Common myeloid progenitor, CD34-positive (primary cell): ENCODE measurements around the gene ARL3.

Source experiments
- CTCF ChIA-PET: fragments of 350-600 bp; sonication (Branson Sonifier 250); formaldehyde crosslinking; loops from one replicate; lab custom pipeline; 2021; ENCODE audit warnings: antibody characterized with exemption; lab: Charles Lee
- POLR2A ChIA-PET: fragments of 350-600 bp; sonication (Branson Sonifier 250); formaldehyde crosslinking; loops from one replicate; lab custom pipeline; 2021; ENCODE audit warnings: antibody characterized with exemption; lab: Charles Lee
- DNase-seq, 3 donors: peaks; one replicate each; pipeline versions ENCODE4 v3.0.0 to v3.0.0-alpha.2; 2013
- H3K27ac ChIP-seq, 2 experiments: 1 replicate in 1 of 2; 2 replicates in 1 of 2; pipeline ENCODE4 v1.7.0; 2013; ENCODE audit warnings: inconsistent platforms in 2 of 2, low read length in 2 of 2, mild to moderate bottlenecking in 2 of 2, low read depth in 1 of 2, moderate library complexity in 1 of 2; ENCODE audit not compliant: severe bottlenecking in 2 of 2, insufficient read depth in 1 of 2, poor library complexity in 1 of 2
- H3K27me3 ChIP-seq, 5 experiments: replicated peaks in 2 of 5; 1 replicate in 3 of 5; 2 replicates in 2 of 5; pipeline versions ENCODE4 v1.6.1 to v1.7.0; 2013; ENCODE audit warnings: low read length in 4 of 5, mild to moderate bottlenecking in 2 of 5, moderate library complexity in 2 of 5, inconsistent platforms in 1 of 5; ENCODE audit not compliant: insufficient read depth in 5 of 5, control insufficient read depth in 4 of 5
- H3K36me3 ChIP-seq, 4 experiments: 1 replicate in 2 of 4; 2 replicates in 2 of 4; pipeline versions ENCODE4 v1.6.1 to v1.7.0; 2013; ENCODE audit warnings: low read length in 3 of 4, control low read depth in 1 of 4, mild to moderate bottlenecking in 1 of 4; ENCODE audit not compliant: control insufficient read depth in 4 of 4, insufficient read depth in 4 of 4
- H3K4me1 ChIP-seq, 4 experiments: 1 replicate in 3 of 4; 2 replicates in 1 of 4; pipeline versions ENCODE4 v1.6.1 to v1.7.1; 2013; ENCODE audit warnings: low read length in 3 of 4, mild to moderate bottlenecking in 3 of 4, control low read depth in 1 of 4, inconsistent platforms in 1 of 4, moderate library complexity in 1 of 4; ENCODE audit not compliant: control insufficient read depth in 4 of 4, insufficient read depth in 4 of 4; ENCODE audit errors: control extremely low read depth in 1 of 4
- H3K4me3 ChIP-seq, 7 experiments: 1 replicate in 4 of 7; 2 replicates in 3 of 7; pipeline versions ENCODE4 v1.5.1 to v1.7.0; 2013; ENCODE audit warnings: mild to moderate bottlenecking in 7 of 7, low read length in 6 of 7, moderate library complexity in 6 of 7, inconsistent platforms in 2 of 7, low read depth in 2 of 7, control low read depth in 1 of 7; ENCODE audit not compliant: insufficient read depth in 4 of 7, control insufficient read depth in 1 of 7; ENCODE audit errors: extremely low read depth in 1 of 7
- H3K9me3 ChIP-seq, 5 experiments: 1 replicate in 4 of 5; 2 replicates in 1 of 5; pipeline versions ENCODE4 v1.6.1 to v1.7.1; 2013; ENCODE audit warnings: low read length in 4 of 5, mild to moderate bottlenecking in 2 of 5, inconsistent platforms in 1 of 5, low read depth in 1 of 5, moderate library complexity in 1 of 5; ENCODE audit not compliant: control insufficient read depth in 4 of 5, insufficient read depth in 2 of 5; ENCODE audit errors: control extremely low read depth in 1 of 5
- WGBS: methylation state at CpG from one replicate; pipeline ENCODE4 v1.1.5; 2013; ENCODE audit not compliant: insufficient coverage; 5-methylcytosine and 5-hydroxymethylcytosine counted together

The ARL3 gene

GRCh38 chr10:102645741-102646609 is 68.2 kb downstream of the ARL3 start:
- Histone ChIP-seq H3K4me1 (peaks cover 5 to 75% (median 70%) of the 10 kb centered on the region in 4 experiments), H3K4me3 (peak overlapping the region; percentile 70 to 91 (median 84)), H3K27ac (peak overlapping the region; percentile 92 to 95), H3K36me3 (peaks cover 0 to 15% (median 10%) of the 10 kb centered on the region in 4 experiments), H3K27me3 (no peaks in the 10 kb centered on the region), H3K9me3 (no peaks in the 10 kb centered on the region)
- POLR2A ChIA-PET: interaction anchor here (0.5 to 3.2 kb wide), 11 partner anchors 11 to 141 kb away, joined by 3 to 24 read pairs (median 5); no protein-coding TSS in a partner anchor
- CTCF ChIA-PET: interaction anchor here (0.7 to 3.4 kb wide), 14 partner anchors 9 to 147 kb away, joined by 3 to 18 read pairs (median 6); partner anchors contain the start of genes ACTR1A and SUFU
- peak; percentile 92 to 98 (median 97) for DNase-seq
- WGBS: under 1% methylated on average over 13 of the region's 29 CpGs

GRCh38 chr10:102645388-102645740 is 68.8 kb downstream of the ARL3 start:
- POLR2A ChIA-PET: interaction anchor here (0.5 to 3.2 kb wide), 13 partner anchors 11 to 225 kb away, joined by 3 to 24 read pairs (median 5); partner anchors contain the start of gene FBXL15
- Histone ChIP-seq H3K9me3 (no peaks in the 10 kb centered on the region), H3K27ac (peak overlapping the region; percentile 92 to 95), H3K36me3 (peaks cover 0 to 15% (median 8%) of the 10 kb centered on the region in 4 experiments), H3K4me1 (peaks cover 5 to 69% (median 64%) of the 10 kb centered on the region in 4 experiments), H3K27me3 (no peaks in the 10 kb centered on the region), H3K4me3 (peak overlapping the region; percentile 70 to 91 (median 84))
- 0% methylated on average over 12 of the region's 12 CpGs for WGBS
- CTCF ChIA-PET: interaction anchor here (0.6 to 3.4 kb wide), 19 partner anchors 10 to 213 kb away, joined by 3 to 18 read pairs (median 6); partner anchors contain the start of genes ACTR1A, CUEDC2 and SUFU
- peak in 2 of 3 donors; percentile 83 to 88 for DNase-seq

GRCh38 chr10:102644646-102645387 is 69.4 kb downstream of the ARL3 start:
- Histone ChIP-seq H3K27ac (peak overlapping the region; percentile 92 to 95), H3K36me3 (peaks cover 0 to 15% (median 8%) of the 10 kb centered on the region in 4 experiments), H3K4me3 (peak overlapping the region; percentile 70 to 91 (median 84)), H3K9me3 (no peaks in the 10 kb centered on the region), H3K27me3 (no peaks in the 10 kb centered on the region), H3K4me1 (peaks cover 5 to 63% (median 58%) of the 10 kb centered on the region in 4 experiments)
- peak; percentile 91 to 94 (median 91) for DNase-seq
- 0% methylated on average over 49 of the region's 62 CpGs for WGBS
- ChIA-PET CTCF (interaction anchor here (0.6 to 3.4 kb wide), 25 partner anchors 10 to 213 kb away, joined by 3 to 18 read pairs (median 4); partner anchors contain the start of genes ACTR1A, CUEDC2 and SUFU), POLR2A (interaction anchor here (0.6 to 3.2 kb wide), 15 partner anchors 15 to 322 kb away, joined by 3 to 24 read pairs (median 4); partner anchors contain the start of gene FBXL15)

- WGBS: 0% methylated on average over 63 of the region's 80 CpGs
- POLR2A ChIA-PET: interaction anchor here (0.6 to 3.2 kb wide), 11 partner anchors 16 to 321 kb away, joined by 3 to 24 read pairs (median 3); no protein-coding TSS in a partner anchor
- CTCF ChIA-PET: interaction anchor here (0.8 to 3.4 kb wide), 19 partner anchors 9 to 212 kb away, joined by 3 to 18 read pairs (median 6); partner anchors contain the start of genes ACTR1A, CUEDC2 and SUFU
- peaks cover 0 to 15% (median 8%) of the 10 kb centered on the region in 4 experiments for H3K36me3 ChIP-seq
- no peaks in the 10 kb centered on the region for H3K9me3 ChIP-seq
- H3K27me3 ChIP-seq: no peaks in the 10 kb centered on the region
- H3K27ac ChIP-seq: peak within 1 kb of the TSS; percentile 92 to 95
- peaks cover 5 to 57% (median 52%) of the 10 kb centered on the region in 4 experiments for H3K4me1 ChIP-seq
- peak in 2 of 3 donors; percentile 46 to 69 for DNase-seq
- H3K4me3 ChIP-seq: peak within 1 kb of the TSS; percentile 70 to 92 (median 84)
Measured at GRCh38 chr10:102644066-102644645, 70.0 kb downstream of the ARL3 start, which contains the start of gene TRIM8. TSS of gene TRIM8 (plus strand) at chr10:102644479. CDS start at chr10:102644618, 139 bp downstream.

- Histone ChIP-seq H3K9me3 (no peaks in the 10 kb centered on the region), H3K27me3 (no peaks in the 10 kb centered on the region), H3K4me3 (peak overlapping the region; percentile 70 to 92 (median 84)), H3K27ac (peak overlapping the region; percentile 72 to 95), H3K4me1 (peaks cover 5 to 50% (median 45%) of the 10 kb centered on the region in 4 experiments), H3K36me3 (peaks cover 0 to 13% (median 4%) of the 10 kb centered on the region in 4 experiments)
- 0% methylated on average over 31 of the region's 76 CpGs for WGBS
- CTCF ChIA-PET: interaction anchor here (0.9 to 3.4 kb wide), 13 partner anchors 11 to 139 kb away, joined by 3 to 18 read pairs (median 6); no protein-coding TSS in a partner anchor
- POLR2A ChIA-PET: interaction anchor here (1.1 to 1.7 kb wide), 5 partner anchors 29 to 48 kb away, joined by 3 to 12 read pairs (median 4); no protein-coding TSS in a partner anchor
- peak in 2 of 3 donors; percentile 73 to 77 for DNase-seq
Measured at GRCh38 chr10:102643336-102644065, 70.7 kb downstream of the ARL3 start.
